Activated CD4-positive, CD25-positive, alpha-beta regulatory T cell treated with anti-CD3 and anti-CD28 coated beads, Interleukin-2, amount 50 U/mL, for 24 hours (primary cell): Measurements from ENCODE around the gene HSH2D.
"Not testable (repeated sequence)": the region's sequence is repeated elsewhere in the genome, so short reads cannot be mapped to it uniquely, and the experiment has no call there.

Experiments used
- ATAC-seq, 2 donors: fragments of 150-1000 bp; cut with Tn5 transposase; one replicate each; pipeline ENCODE4 v1.10.0; 2021; ENCODE audit warnings: mild to moderate bottlenecking in 1 of 2, moderate library complexity in 1 of 2

Gene HSH2D, protein sequence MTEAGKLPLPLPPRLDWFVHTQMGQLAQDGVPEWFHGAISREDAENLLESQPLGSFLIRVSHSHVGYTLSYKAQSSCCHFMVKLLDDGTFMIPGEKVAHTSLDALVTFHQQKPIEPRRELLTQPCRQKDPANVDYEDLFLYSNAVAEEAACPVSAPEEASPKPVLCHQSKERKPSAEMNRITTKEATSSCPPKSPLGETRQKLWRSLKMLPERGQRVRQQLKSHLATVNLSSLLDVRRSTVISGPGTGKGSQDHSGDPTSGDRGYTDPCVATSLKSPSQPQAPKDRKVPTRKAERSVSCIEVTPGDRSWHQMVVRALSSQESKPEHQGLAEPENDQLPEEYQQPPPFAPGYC

DNA sequence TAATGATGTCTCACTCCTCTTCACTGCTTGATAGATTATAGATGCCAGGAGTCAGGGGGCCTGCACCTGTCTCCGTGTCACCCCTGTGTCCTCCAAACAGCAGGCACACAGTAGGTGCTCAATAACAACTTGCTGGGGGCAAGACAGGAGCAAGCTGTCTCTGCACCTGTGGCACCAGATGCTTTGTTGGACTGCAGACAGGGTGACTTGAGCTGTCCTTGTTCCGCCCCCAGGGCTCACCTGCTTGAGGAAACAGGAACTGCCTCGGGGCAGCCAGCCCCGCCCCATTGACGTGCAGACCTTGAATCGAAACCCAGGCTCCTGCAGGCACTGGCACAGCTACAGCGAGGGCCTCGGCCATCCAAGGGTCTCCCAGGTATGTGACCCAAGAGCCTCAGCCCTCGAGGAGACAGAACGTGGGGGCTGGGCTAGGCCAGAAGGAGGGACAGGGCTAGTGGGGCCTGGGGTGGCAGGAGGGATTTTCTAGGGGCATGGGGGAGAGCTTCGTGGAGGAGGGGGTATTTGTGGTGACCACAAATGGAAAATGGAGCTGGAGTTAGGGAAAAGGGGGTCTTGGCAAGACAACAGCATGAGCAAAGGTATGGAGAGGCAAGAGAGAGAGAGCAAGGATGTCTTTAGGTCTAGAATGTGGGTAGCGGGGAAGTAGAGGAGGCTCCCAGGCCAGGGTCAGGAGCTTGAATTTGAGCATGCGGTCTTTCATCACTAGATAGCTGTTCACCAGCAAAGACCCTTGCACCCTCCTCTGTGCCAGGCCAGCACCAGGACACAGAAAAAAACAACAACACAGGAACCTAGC lies at the start of gene HSH2D:
HSH2D (plus strand) TSS at position 287 of the 817 bp plus-strand sequence. CDS start 5,066 bp downstream, outside the sequence.
- ATAC-seq = peak; percentile 96 to 98

DNA sequence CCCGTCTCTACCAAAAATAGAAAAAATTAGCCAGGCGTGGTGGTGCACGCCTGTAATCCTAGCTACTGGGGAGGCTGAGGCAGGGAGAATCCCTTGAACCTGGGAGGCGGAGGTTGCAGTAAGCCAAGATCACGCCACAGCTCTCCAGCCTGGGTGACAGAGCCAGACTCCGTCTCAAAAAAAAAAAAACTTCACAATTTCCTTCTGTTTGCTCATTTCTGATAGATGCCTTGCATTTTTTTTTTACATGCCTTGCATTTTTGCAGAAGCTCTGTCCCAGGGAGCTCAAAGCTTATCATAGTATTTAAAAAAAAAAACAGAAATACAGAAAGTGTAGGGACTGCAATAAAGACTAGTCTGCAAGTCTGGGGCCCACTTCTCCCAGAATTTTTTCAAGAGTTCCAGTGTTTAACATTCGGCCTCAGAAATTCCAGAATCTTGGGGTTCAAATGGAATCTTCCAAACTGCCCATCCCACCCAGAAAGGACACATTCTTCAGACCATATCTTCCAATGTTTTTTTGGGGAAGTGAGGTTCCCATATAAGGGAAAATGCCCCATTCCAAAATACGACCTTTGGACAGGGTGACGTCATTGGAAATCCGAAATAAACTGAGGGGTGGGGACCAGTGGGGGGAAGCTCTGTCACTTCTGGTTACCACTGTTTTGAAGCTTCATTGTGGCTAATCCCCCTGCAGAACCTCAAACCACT lies 49.0 kb upstream of the HSH2D start:
- no peak for ATAC-seq

DNA sequence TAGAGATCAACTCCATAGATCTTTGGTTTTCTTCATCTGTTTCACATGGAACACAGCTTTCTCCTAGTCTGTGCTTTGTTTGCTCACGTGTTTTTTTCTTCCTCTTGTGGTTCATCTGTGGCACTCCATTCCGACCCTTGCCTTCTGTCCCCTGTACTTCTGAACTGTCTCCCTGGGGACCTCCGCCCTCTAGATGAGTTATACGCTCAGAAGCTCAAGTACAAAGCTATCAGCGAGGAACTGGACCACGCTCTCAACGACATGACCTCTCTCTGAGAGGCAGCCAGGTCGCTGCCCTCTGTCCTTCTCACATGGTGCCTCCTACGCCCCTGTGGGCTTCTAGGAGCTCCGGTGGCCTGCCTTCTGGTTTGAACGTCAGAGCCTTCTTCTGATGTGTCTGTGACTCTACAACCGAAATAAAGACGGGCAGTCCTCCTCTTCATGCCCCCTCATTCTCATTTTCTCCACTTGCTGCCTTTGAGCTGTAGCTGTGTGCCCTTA lies 48.4 kb upstream of the HSH2D start:
- peak in 1 of 2 donors; percentile 5 for ATAC-seq

DNA sequence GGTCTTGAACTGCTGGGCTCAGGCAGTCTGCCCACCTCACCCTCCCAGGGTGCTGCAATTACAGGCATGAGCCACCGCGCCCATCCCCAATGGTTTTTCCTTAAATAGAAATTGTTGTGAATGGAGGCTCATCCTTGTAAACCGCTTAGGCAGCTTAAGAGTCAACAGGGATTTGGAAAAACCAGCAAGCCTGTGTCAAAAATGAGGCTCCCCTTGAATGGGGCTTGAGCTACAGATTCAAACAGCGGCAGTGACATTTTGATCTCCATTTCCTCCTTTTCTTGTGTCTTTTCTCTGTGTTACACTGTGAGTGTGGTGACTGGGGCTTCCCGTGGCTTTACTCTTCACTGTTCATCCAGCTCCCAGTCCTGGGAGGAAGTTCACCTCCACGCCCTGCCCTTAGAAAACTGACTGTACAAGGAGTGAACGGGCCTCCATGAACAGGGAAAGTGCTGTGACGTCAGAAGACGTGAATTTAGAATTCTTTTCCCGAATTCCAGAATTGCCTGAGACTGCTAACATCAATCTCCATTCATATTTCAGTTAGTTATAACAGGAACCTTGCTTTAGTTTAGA lies 47.1 kb upstream of the HSH2D start:
- no peak for ATAC-seq

DNA sequence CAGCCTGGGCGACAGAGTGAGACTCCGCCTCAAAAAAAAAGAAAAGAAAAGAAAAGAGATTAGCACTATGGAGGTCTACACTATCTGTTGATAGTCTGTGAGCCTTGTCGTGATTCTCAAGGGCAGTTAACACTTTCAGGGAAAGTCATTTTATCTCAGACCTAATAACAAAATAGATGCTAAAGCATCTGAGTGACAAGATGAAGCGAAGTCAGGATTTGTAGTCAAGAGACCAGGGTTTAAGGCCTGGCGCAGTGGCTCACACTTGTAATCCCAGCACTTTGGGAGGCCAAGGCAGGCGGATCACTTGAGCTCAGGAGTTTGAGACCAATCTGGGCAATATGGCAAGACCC lies 45.1 kb upstream of the HSH2D start:
- no peak for ATAC-seq

DNA sequence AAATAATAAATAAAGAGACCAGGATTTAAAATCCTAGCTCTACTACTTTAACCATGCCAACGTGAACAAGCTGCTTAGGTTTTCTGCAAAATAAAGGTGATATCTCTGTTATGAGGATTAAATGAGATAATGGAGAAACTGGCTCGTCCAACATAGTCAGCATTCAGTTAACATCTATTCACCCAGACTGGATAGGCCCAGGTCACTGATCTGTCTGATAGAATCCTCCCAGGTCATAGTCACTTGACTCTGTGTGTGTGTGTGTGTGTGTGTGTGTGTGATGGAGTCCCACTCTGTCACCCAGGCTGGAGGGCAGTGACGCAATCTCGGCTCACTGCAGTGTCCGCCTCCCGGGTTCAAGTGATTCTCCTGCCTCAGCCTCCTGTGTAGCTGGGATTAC lies 44.7 kb upstream of the HSH2D start:
- no peak for ATAC-seq

DNA sequence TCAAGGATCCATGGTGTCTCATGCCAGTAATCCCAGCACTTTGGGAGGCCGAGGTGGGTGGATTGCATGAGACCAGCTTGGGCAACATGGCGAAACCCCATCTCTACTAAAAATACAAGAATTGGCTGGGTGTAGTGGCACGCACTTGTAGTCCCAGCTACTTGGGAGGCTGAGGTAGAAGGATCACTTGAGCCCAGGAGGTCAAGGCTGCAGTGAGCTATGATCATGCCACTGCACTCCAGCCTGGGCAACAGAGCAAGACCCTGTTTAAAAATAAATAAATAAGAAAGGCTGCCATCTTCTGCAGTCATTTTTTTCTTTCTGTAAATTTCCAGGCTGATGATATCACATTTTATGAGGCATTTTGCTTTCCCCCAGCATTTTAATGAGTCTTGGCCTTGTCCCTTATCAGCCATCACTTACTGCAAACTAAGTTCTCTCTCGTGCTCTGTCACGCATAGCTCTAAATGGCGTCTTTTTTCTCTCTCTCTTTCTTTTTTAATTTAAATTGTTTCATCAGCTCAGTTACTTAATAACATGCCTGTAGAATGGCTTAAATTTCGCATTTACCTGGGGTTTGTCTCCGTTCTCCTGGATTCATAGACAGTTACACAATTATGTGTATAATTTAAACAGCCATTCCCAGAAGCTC lies 44.0 kb upstream of the HSH2D start:
- not testable (repeated sequence) for ATAC-seq

DNA sequence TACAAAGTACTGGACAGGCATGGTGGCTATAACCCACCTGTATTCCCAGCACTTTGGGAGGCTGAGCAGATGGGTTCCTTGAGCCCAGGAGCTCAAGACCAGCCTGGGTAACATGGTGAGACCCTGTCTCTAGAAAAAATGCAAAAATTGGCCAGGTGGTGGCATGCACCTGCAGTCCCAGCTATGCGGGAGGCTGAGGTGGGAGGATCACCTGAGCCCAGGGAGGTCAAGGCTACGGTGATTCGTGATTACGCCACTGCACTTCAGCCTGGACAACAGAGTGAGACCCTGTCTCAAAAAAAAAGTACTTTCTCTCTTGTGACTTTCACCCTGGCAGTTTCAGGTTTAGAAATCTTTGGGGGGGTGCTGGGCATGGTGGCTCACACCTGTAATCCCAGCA lies 43.0 kb upstream of the HSH2D start:
- ATAC-seq = no peak

DNA sequence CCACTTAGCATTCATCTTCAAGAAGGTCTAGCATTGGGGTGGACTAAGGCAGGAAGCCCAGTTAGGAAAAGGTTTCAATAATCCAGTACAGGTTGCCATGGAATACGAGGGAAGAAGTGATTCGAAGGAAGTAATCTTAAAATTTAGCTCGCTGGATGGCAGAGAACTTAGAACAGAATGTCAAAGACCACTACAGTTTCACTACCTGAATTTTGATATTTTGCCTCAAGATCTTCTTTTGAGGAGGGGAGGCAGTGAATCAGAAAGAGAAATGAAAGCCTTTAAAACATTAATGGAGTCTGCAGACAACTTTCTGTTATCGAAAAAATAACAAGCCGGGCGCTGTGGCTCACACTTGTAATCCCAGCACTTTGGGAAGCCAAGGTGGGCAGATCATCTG lies 38.8 kb upstream of the HSH2D start:
- ATAC-seq = no peak

DNA sequence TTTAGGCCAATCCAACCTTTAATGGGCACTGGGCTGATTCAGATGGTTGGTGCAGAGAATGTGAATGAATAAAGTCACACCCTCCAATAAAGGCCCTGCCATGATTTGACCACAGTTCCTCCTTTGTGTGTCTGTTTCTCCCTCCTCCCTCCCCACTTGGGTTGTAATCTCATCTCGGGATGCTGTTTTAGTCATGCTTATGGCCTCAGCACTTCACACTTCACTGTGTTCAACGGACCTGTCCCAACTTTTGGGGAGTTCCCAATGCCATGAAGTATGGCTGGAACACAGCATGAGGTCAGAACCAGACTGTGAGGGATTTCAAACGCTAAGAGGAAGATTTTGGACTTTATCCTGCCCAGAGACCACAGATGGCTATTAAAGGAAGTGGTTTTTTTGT lies 37.4 kb upstream of the HSH2D start:
- ATAC-seq = peak in 1 of 2 donors; percentile 39

DNA sequence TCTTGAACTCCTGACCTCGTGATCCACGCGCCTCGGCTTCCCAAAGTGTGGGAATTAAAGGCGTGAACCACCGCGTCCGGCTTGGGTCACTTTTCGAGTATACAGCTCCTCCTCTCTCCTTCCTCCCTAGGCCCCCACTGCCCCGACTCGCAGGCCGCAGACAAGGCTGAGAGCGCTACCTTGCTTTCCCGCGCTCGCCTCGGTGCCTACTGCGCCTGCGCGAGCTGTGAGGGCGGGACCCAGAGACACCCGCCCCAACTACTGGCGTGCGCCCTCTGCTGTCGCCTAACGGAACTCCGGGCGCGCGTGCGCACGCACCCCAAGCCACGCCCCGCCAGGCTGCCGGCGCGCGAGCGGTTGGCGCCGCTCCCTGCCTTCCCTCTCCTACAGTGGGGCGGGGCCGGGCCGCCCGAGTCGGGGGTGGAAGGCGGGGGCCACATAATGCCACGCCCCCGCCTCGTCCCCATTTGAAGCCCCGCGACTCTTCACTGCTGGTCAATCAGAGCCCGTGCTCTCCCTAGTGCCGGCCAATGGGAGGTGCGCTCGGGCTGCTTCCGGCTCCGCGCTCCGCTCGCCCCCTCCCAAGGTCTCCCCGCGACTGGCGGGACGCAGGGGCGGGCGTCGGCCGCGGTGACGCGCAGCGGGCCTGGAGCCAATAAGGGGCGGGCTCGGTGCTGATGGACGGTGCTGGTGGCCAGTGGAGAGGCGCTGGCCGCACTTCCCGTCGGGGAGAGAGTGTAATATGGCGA lies 32.2 kb upstream of the HSH2D start, which contains the start of gene RAB8A:
RAB8A (plus strand) TSS at position 730 of the 749 bp plus-strand sequence; CDS start at position 743, 13 bp downstream.
- ATAC-seq = peak; percentile 94 to 96

DNA sequence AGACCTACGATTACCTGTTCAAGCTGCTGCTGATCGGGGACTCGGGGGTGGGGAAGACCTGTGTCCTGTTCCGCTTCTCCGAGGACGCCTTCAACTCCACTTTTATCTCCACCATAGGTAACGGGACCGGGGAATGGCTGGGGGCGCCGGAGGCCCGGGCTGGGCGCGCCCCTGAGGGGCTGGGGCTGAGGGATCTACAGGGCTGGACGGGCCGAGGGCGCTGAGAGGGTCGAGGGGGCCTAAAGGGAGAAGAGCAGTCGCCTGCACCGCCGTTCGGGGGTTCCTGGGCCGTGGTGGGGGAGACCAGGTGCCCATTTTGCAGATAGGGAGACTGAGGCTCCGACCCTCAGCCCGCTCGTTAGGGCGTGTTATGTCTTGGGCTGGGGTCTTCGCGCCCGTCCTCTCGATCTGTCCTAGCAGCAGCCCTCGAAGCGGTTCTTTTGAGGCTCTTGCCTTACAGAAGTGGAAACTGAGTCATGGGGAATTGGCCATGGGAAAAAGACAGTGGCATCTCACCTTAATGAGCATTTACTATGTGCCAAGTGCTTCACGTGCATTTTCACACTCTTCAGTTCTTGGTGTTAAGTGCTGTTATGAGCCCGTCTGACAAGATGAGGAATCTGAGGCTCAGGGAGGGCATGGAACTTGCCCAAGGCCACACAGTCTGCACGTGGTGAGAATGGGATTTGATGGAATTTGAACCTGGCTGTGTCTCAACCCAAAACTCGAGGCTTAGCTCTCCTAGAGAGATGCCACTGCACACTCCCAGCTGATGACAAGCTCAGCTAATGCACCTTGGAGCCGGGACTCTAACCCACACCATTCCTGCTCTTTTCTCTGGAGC lies 31.4 kb upstream of the HSH2D start:
- no peak for ATAC-seq

DNA sequence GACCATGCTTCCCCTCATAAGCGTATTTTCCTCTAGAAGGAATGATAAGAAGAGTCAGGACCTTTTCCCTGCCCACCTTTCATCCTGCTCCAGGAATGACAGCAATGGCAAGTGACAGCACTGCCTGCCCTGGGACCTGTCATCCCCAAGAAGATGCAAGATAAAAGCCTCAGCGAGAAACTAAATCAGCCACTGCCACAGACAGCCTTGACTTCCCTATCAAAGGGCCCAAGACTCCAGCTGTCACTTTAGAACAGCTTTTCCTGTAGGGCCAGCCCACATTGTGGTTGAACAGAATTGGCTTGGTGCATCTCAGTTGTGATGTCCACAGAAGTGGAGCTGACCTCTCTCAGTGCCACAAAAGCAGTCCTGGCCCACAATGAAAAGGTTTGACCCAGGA lies 30.7 kb upstream of the HSH2D start:
- ATAC-seq = no peak

DNA sequence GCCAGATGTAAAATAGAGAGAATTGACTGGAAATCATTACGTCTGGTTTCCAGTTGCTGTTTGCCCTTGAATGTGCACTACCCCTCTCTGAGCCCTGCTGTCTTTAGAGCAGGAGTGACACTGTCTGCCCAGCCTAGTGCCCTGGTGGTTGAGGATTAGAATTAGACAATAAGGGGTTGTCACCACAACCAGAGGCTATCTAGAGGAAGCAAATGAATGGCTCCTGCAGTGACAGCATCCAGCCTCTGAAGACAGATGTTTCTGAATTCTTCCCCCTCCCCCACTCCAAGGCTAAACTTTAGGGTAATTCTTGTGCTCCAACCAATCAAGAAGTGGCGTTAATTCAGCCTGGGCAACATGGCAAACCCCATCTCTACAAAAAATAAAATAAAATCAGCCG lies 29.8 kb upstream of the HSH2D start:
- ATAC-seq = no peak

DNA sequence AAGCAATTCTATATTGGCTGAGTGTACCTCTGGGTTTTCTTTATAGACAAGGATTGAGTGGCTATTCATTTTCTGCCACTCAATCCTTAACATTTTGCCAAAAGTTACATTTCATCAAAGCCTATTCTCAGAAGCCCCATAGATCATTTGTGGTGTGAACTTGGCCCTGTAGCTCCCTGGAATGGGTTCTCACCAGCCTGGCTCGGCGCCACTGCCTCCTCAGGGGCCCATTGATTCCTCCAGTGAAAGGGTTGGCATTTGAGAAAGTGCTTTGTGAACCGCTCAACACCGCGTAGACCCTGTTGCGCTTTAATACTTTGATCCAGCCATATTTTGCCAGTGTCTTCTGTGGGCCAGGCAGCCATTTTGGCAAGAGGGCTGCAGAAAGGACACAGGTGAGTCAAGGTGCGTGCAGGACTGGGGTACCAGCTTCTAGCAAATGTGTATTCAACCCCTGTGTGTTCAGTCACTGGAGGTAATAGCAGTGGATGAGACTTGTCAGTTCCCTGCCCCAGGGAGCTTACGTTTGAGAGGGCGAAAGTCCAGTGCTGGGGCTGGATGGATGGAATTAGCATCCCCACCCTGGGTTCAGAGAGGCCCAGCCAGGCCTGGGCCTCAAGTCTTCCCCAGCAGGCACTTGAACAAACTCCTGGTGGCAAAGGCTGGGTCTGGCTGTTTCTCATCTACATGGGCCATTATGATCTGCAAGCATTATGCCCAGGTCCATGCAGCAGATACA lies 28.0 kb upstream of the HSH2D start:
- no peak for ATAC-seq

DNA sequence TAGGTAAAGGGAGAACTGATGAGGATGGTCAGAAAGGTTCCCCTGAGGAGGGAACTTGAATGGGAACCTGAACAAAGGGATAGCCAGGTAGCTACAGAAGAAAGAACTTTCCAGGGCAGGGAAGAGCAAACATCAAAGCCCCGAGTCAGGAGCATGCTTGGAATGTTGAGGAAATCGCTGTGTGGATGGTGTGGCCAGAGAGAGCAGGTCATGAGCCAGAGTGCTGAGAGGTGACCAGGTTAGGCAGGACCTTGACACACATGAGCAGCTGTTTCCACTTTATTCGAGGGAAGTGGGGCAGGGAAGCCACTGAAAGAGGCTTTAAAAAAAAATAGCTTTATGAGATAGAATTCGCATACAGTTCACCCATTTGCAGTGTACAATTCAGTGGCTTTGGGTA lies 27.4 kb upstream of the HSH2D start:
- no peak for ATAC-seq

DNA sequence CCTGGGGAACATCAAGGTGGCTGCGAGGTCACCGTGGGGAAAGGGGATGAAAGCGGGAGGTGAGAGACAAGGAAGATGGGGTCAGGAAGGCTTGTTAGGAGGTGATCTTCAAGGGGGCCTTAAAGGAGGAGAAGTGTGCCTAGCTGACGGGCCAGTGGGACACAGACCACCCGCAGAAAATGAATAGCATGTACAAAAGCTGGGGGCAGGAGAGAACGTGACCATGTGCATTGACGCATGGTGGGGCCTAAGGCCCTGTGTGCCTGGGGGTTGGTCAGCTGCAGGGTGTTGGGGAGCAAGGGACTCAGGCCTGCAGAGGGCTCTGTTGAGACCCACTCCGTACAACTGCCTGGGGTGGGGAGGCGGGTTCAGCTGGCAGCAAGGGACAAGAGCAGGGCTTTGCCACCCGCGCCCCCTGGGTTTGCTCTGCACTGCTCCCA lies 25.9 kb upstream of the HSH2D start:
- no peak for ATAC-seq

DNA sequence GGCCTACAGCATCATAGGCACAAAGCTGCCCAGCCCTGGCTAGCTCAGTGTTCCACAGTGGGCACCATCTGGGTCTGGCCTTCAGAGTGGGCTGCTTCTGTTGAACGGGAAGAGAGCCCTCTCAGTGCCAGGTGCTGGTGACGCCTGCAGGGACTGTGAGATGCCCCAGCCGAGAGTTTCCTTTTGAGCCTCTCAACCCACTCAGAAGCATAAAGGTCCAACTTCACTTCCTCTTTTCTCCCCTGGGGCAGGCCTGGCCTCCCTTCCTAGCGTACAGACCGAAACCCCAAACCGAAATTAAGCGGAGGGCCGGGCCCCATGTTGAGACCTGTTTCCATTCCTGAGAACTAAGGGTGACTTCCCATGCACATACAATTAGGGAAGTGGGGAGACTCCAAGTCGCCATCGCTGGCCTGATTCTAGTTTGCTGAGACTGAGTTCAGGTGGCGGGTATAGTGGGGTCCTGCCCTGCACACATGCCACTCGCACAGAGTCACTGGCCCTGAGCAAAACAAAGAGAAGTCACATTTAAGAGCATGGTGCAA lies 24.9 kb upstream of the HSH2D start:
- ATAC-seq = peak; percentile 70 to 76
